ENCODE measurements around the gene CELF3.
"Not testable (repeated sequence)": the region's sequence is repeated elsewhere in the genome, so short reads cannot be mapped to it uniquely, and the experiment has no call there.

The CELF3 gene

DNA sequence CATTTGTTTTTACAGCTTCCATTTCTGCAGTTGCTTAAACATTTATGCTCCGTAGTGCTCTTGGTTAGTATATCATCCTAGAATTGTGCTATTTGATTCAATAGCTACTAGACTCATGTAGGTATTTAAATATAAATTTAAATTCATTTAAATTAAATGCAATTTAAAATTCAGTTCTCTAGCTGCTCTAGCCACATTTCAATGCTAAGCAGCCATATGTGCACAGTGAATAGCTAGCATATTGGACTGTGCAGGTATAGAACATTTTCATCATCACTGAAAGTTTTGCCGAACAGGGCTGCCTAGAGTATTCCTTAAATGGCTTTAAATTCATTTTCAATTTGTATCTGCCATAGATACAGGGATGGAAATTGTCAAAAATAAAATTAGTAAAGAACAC, 32.5 kb downstream of the CELF3 start:
- no peak overlapping the region for H3K4me3 ChIP-seq (ENCODE audit: control insufficient read depth, low read depth, low read length)
- no peak for DNase-seq (ENCODE audit: low read depth)
- TF ChIP-seq, protein P1, sequence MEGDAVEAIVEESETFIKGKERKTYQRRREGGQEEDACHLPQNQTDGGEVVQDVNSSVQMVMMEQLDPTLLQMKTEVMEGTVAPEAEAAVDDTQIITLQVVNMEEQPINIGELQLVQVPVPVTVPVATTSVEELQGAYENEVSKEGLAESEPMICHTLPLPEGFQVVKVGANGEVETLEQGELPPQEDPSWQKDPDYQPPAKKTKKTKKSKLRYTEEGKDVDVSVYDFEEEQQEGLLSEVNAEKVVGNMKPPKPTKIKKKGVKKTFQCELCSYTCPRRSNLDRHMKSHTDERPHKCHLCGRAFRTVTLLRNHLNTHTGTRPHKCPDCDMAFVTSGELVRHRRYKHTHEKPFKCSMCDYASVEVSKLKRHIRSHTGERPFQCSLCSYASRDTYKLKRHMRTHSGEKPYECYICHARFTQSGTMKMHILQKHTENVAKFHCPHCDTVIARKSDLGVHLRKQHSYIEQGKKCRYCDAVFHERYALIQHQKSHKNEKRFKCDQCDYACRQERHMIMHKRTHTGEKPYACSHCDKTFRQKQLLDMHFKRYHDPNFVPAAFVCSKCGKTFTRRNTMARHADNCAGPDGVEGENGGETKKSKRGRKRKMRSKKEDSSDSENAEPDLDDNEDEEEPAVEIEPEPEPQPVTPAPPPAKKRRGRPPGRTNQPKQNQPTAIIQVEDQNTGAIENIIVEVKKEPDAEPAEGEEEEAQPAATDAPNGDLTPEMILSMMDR (IDR thresholded peaks at IDR 0.05; ENCODE audit: control insufficient read depth, insufficient read depth, low read depth, low read length, missing control alignments) = no peak

GRCh38 chr1:151682901-151683300, 33.7 kb downstream of the CELF3 start:
- not testable (repeated sequence) for DNase-seq (ENCODE audit: low read depth); H3K4me3 ChIP-seq (ENCODE audit: control insufficient read depth, low read depth, low read length)

- TF ChIP-seq, protein P1 (IDR thresholded peaks at IDR 0.05; ENCODE audit: control insufficient read depth, insufficient read depth, low read depth, low read length, missing control alignments) = no peak
- no peak overlapping the region for H3K4me3 ChIP-seq (ENCODE audit: control insufficient read depth, low read depth, low read length)
- no peak for DNase-seq (ENCODE audit: low read depth)
Measured at GRCh38 chr1:151681923-151682322, 34.7 kb downstream of the CELF3 start.

DNA sequence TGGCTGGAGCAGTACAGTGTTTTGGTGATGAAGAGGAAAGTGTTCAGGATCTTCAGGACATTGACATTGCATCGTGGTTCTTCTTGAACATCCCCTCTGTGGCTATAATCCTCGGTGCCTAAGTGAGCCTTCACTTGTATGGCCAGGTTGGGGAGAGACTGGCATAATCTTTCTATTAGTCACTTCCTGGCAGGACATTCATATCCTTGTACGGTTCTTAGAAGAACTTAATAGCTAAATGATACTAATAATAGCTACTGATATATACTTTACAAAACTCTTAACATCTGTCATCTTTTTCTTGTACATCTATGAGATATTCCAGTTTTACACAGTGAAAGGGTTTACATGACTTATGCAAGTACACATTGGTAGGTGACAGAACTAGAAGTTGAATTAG, 35.8 kb downstream of the CELF3 start:
- TF ChIP-seq, protein P1 (IDR thresholded peaks at IDR 0.05; ENCODE audit: control insufficient read depth, insufficient read depth, low read depth, low read length, missing control alignments) = no peak
- no peak overlapping the region for H3K4me3 ChIP-seq (ENCODE audit: control insufficient read depth, low read depth, low read length)
- peak; percentile 38 for DNase-seq (ENCODE audit: low read depth)

- DNase-seq (ENCODE audit: low read depth) = no peak
- TF ChIP-seq, protein P1 (IDR thresholded peaks at IDR 0.05; ENCODE audit: control insufficient read depth, insufficient read depth, low read depth, low read length, missing control alignments) = no peak
- no peak overlapping the region for H3K4me3 ChIP-seq (ENCODE audit: control insufficient read depth, low read depth, low read length)
Measured at GRCh38 chr1:151680391-151680790, 36.2 kb downstream of the CELF3 start.

DNA sequence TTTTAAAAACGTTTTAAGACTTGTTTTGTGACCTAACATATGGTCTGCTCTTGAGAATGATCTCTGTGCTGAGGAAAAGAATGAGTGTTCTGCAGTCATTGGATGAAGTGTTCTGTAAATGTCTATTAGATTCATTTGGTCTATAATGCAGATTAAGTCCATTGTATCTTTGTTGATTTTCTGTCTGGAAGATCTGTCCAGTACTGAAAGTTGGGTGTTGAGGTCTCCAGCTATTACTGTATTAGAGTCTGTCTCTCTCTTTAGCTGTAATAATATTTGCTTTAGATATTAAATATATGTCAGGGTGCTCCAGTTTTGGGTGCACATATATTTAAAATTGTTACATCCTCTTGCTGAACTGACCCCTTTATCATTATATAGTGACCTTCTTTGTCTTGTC, 43.2 kb downstream of the CELF3 start:
- DNase-seq (ENCODE audit: low read depth) = no peak
- H3K4me3 ChIP-seq (ENCODE audit: control insufficient read depth, low read depth, low read length) = no peak overlapping the region
- TF ChIP-seq, protein P1 (IDR thresholded peaks at IDR 0.05; ENCODE audit: control insufficient read depth, insufficient read depth, low read depth, low read length, missing control alignments) = no peak

GRCh38 chr1:151670036-151670675, 46.4 kb downstream of the CELF3 start:
- not testable (repeated sequence) for H3K4me3 ChIP-seq (ENCODE audit: control insufficient read depth, low read depth, low read length); DNase-seq (ENCODE audit: low read depth)

DNA sequence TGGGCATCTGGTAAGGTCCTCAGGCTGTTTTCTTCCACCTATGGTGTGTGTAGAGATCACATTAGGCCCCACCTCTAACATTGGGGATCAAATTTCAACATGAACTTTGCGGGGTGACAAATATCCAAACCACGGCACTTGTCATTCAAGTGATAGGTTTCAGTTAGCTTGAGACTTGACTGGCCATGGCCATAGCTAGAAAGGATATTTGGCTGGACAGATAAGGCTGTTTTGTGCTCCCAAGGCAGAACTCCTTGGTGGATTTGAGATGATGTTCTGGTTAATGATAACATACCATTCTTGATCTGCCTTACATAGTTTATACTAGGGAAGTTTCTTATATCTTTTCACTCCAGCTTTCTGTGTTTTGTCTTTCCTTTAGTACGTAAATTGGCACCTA, 48.5 kb downstream of the CELF3 start:
- TF ChIP-seq, protein P1 (IDR thresholded peaks at IDR 0.05; ENCODE audit: control insufficient read depth, insufficient read depth, low read depth, low read length, missing control alignments) = no peak
- DNase-seq (ENCODE audit: low read depth) = no peak
- H3K4me3 ChIP-seq (ENCODE audit: control insufficient read depth, low read depth, low read length) = no peak overlapping the region

Data from AG09309 (cell line).